WTC11 (cell line): ENCODE data around the gene STAMBPL1. TPM values are rescaled to one million over a fixed set of nuclear protein-coding genes. Genes with fewer than 3 reads are reported as not detected.

Experiments used
- ATAC-seq: fragments of 200-7000 bp; cut with Tn5 transposase; 2 replicates; pipeline ENCODE4 v1.10.0; 2021; ENCODE audit warnings: mild to moderate bottlenecking, moderate library complexity
- CTCF ChIA-PET: fragments of 300-600 bp; sonication (Branson Sonifier 250); formaldehyde crosslinking; loops from one replicate; lab custom pipeline; 2021; ENCODE audit warnings: antibody characterized with exemption; lab: Charles Lee
- POLR2A ChIA-PET: fragments of 350-600 bp; sonication (Branson Sonifier 250); formaldehyde crosslinking; loops from one replicate; lab custom pipeline; 2021; ENCODE audit warnings: antibody characterized with exemption; lab: Charles Lee
- DNase-seq: peaks from one replicate; pipeline ENCODE4 v3.0.0; 2021; ENCODE audit warnings: low spot score
- H3K27ac Mint-ChIP-seq: 2 replicates; pipeline ENCODE4 v1.8.0; 2021; ENCODE audit warnings: mixed read lengths
- H3K27me3 Mint-ChIP-seq: 2 replicates; pipeline ENCODE4 v1.8.0; 2021; ENCODE audit warnings: low read depth, mild to moderate bottlenecking, moderate library complexity, mixed read lengths
- H3K36me3 Mint-ChIP-seq: 2 replicates; pipeline ENCODE4 v1.8.0; 2021; ENCODE audit warnings: mixed read lengths
- H3K4me1 Mint-ChIP-seq: 2 replicates; pipeline ENCODE4 v1.8.0; 2022; ENCODE audit warnings: mixed read lengths
- H3K4me3 Mint-ChIP-seq: 2 replicates; pipeline ENCODE4 v1.8.0; 2021; ENCODE audit warnings: mild to moderate bottlenecking, moderate library complexity, mixed read lengths
- H3K9me3 Mint-ChIP-seq: 2 replicates; pipeline ENCODE4 v1.8.0; 2021; ENCODE audit warnings: mixed read lengths
- ATF3 ChIP-seq: sonication (generic); formaldehyde crosslinking; conservative IDR thresholded peaks from 2 replicates; pipeline ENCODE4 v1.8.1; 2022; ENCODE audit warnings: mild to moderate bottlenecking, missing genetic modification reagents
- E2F1 ChIP-seq: sonication (generic); formaldehyde crosslinking; IDR thresholded peaks from 2 replicates; pipeline ENCODE4 v1.8.0; 2022; ENCODE audit warnings: mild to moderate bottlenecking, missing genetic modification reagents
- FOXJ3 ChIP-seq: sonication (generic); formaldehyde crosslinking; IDR thresholded peaks from 2 replicates; pipeline ENCODE4 v1.9.0; 2021; ENCODE audit warnings: missing genetic modification reagents, mild to moderate bottlenecking, borderline replicate concordance
- FOXP4 ChIP-seq: sonication (generic); formaldehyde crosslinking; IDR thresholded peaks from 2 replicates; pipeline ENCODE4 v1.8.0; 2022; ENCODE audit warnings: mild to moderate bottlenecking, missing genetic modification reagents
- HMGXB4 ChIP-seq: sonication (generic); formaldehyde crosslinking; IDR thresholded peaks from 2 replicates; pipeline ENCODE4 v1.8.1; 2023; ENCODE audit warnings: mild to moderate bottlenecking, moderate library complexity, missing genetic modification reagents
- JAZF1 ChIP-seq: fragments of 250-450 bp; sonication (Bioruptor Pico); IDR thresholded peaks from 2 replicates; pipeline ENCODE4 v1.9.0; 2021; ENCODE audit warnings: moderate library complexity, mild to moderate bottlenecking, inconsistent platforms
- KAT7 ChIP-seq: sonication (generic); formaldehyde crosslinking; IDR thresholded peaks from 2 replicates; pipeline ENCODE4 v1.8.1; 2023; ENCODE audit warnings: missing genetic modification reagents, mild to moderate bottlenecking, borderline replicate concordance
- MAX ChIP-seq: sonication (generic); formaldehyde crosslinking; IDR thresholded peaks from 2 replicates; pipeline ENCODE4 v1.8.0; 2022; ENCODE audit warnings: mild to moderate bottlenecking, missing genetic modification reagents
- NFYB ChIP-seq: sonication (generic); formaldehyde crosslinking; conservative IDR thresholded peaks from 2 replicates; pipeline ENCODE4 v1.8.0; 2022; ENCODE audit warnings: low read depth, missing genetic modification reagents
- PRRX2 ChIP-seq: fragments of 250-450 bp; sonication (Bioruptor Pico); IDR thresholded peaks from 2 replicates; pipeline ENCODE4 v1.8.0; 2021; ENCODE audit warnings: mild to moderate bottlenecking
- TEAD4 ChIP-seq: sonication (generic); formaldehyde crosslinking; IDR thresholded peaks from 2 replicates; pipeline ENCODE4 v1.8.0; 2022; ENCODE audit warnings: mild to moderate bottlenecking, missing genetic modification reagents
- USF1 ChIP-seq: sonication (generic); formaldehyde crosslinking; IDR thresholded peaks from 2 replicates; pipeline ENCODE4 v1.8.0; 2022; ENCODE audit warnings: mild to moderate bottlenecking, missing genetic modification reagents
- ZBTB21 ChIP-seq: sonication (generic); formaldehyde crosslinking; IDR thresholded peaks from 2 replicates; pipeline ENCODE4 v1.8.1; 2023; ENCODE audit warnings: mild to moderate bottlenecking, missing genetic modification reagents, borderline replicate concordance
- ZMAT4 ChIP-seq: fragments of 250-450 bp; sonication (Bioruptor Pico); IDR thresholded peaks from 2 replicates; pipeline ENCODE4 v1.9.0; 2021; ENCODE audit warnings: mild to moderate bottlenecking
- ZNF232 ChIP-seq: sonication (generic); formaldehyde crosslinking; IDR thresholded peaks from 2 replicates; pipeline ENCODE4 v1.8.0; 2022; ENCODE audit warnings: mild to moderate bottlenecking, missing genetic modification reagents
- ZNF281 ChIP-seq: sonication (generic); formaldehyde crosslinking; IDR thresholded peaks from 2 replicates; pipeline ENCODE4 v1.8.0; 2023; ENCODE audit warnings: mild to moderate bottlenecking, missing genetic modification reagents
- ZNF317 ChIP-seq: sonication (generic); formaldehyde crosslinking; IDR thresholded peaks from 2 replicates; pipeline ENCODE4 v1.8.1; 2023; ENCODE audit warnings: low read depth, mild to moderate bottlenecking, moderate library complexity, missing genetic modification reagents, borderline replicate concordance
- ZNF423 ChIP-seq: fragments of 250-450 bp; sonication (Bioruptor Pico); IDR thresholded peaks from 2 replicates; pipeline ENCODE4 v2.1.2; 2022; ENCODE audit warnings: mild to moderate bottlenecking, moderate library complexity
- total RNA-seq: library from RNA; stranded (reverse); gene quantifications from 3 replicates; pipeline ENCODE4 v1.2.3, GENCODE V29; 2021

STAMBPL1 gene
- total RNA-seq, 1 experiment from 2014 or later, result 3.9 TPM

- TF ChIP-seq KAT7 (CRISPR knock-in tag) (peak; percentile 95; the same call in 1 of the 2 replicates), FOXP4 (CRISPR knock-in tag) (no peak), ATF3 (CRISPR knock-in tag) (no peak), ZBTB21 (peak; percentile 78), NFYB (CRISPR knock-in tag) (no peak), MAX (CRISPR knock-in tag) (peak; percentile 96), USF1 (CRISPR knock-in tag) (peak; percentile 70; the same call in 1 of the 2 replicates), JAZF1 (CRISPR knock-in tag) (no peak)
These were observed 434 bp downstream of the STAMBPL1 start (continued) for GRCh38 chr10:88880282-88881076.

- CTCF ChIA-PET, result interaction anchor here (0.9 to 1.0 kb wide), 2 partner anchors 52 to 53 kb away, joined by 3 to 5 read pairs; no protein-coding TSS in a partner anchor
These were observed 1.3 kb downstream of the STAMBPL1 start for GRCh38 chr10:88881320-88881719.

GRCh38 chr10:88881922-88882645 is 2.0 kb downstream of the STAMBPL1 start:
- Mint-ChIP-seq H3K27ac (no peak overlapping the region), H3K9me3 (no peaks in the 10 kb centered on the region), H3K4me1 (peaks cover 59% of the 10 kb centered on the region), H3K36me3 (no peaks in the 10 kb centered on the region), H3K27me3 (peaks cover 15% of the 10 kb centered on the region), H3K4me3 (peak overlapping the region; percentile 88)
- ATAC-seq, result no peak
- no peak for DNase-seq
- ChIA-PET POLR2A (no interaction called here), CTCF (interaction anchor here (0.9 to 1.0 kb wide), 2 partner anchors 51 to 53 kb away, joined by 3 to 5 read pairs; no protein-coding TSS in a partner anchor)
- TF ChIP-seq FOXJ3 (no peak), HMGXB4 (CRISPR knock-in tag) (no peak), ZNF232 (no peak), ZNF317 (no peak), ZMAT4 (CRISPR knock-in tag) (no peak), PRRX2 (CRISPR knock-in tag) (no peak), E2F1 (CRISPR knock-in tag) (no peak)

More at GRCh38 chr10:88881320-88881719, 1.3 kb downstream of the STAMBPL1 start:
- TF ChIP-seq ZNF281 (CRISPR knock-in tag) (no peak), TEAD4 (CRISPR knock-in tag) (no peak), ZNF423 (CRISPR knock-in tag) (no peak)
- H3K36me3 Mint-ChIP-seq, result no peaks in the 10 kb centered on the region
- peaks cover 15% of the 10 kb centered on the region for H3K27me3 Mint-ChIP-seq
- H3K4me1 Mint-ChIP-seq, result peaks cover 55% of the 10 kb centered on the region
- DNase-seq, result no peak
- ATAC-seq, result no peak
- H3K27ac Mint-ChIP-seq, result no peak overlapping the region
- H3K4me3 Mint-ChIP-seq, result peak overlapping the region; percentile 88
- POLR2A ChIA-PET, result no interaction called here
- no peaks in the 10 kb centered on the region for H3K9me3 Mint-ChIP-seq
